ENCODE measurements around the gene SRC. TPM values are rescaled to one million over a fixed set of nuclear protein-coding genes. Genes with fewer than 3 reads are reported as not detected.

The SRC gene
- total RNA-seq, 3 donors from 2014 or later = 2.8 to 4.7 (median 3.8) TPM

GRCh38 chr20:37325206-37325605, 20.7 kb upstream of the SRC start:
- DNase-seq (no peak), ATAC-seq (no peak)
- H3K4me1 Mint-ChIP-seq (ENCODE audit: low read depth) = no peaks in the 10 kb centered on the region
- no peaks in the 10 kb centered on the region for H3K27me3 Mint-ChIP-seq (ENCODE audit: low read depth)
- no peaks in the 10 kb centered on the region for H3K36me3 Mint-ChIP-seq (ENCODE audit: insufficient read depth)
- H3K4me3 Mint-ChIP-seq = no peak overlapping the region
- no peaks in the 10 kb centered on the region for H3K9me3 Mint-ChIP-seq

GRCh38 chr20:37326666-37327065, 19.3 kb upstream of the SRC start:
- no peak for DNase-seq
- Mint-ChIP-seq H3K4me1 (ENCODE audit: low read depth) (no peaks in the 10 kb centered on the region), H3K9me3 (no peaks in the 10 kb centered on the region), H3K27me3 (ENCODE audit: low read depth) (no peaks in the 10 kb centered on the region), H3K4me3 (no peak overlapping the region), H3K36me3 (ENCODE audit: insufficient read depth) (no peaks in the 10 kb centered on the region)
- ATAC-seq = no peak

GRCh38 chr20:37327748-37328147, 18.2 kb upstream of the SRC start:
- Mint-ChIP-seq H3K4me1 (ENCODE audit: low read depth) (no peaks in the 10 kb centered on the region), H3K27me3 (ENCODE audit: low read depth) (no peaks in the 10 kb centered on the region), H3K9me3 (no peaks in the 10 kb centered on the region), H3K4me3 (no peak overlapping the region), H3K36me3 (ENCODE audit: insufficient read depth) (no peaks in the 10 kb centered on the region)
- no peak for DNase-seq
- ATAC-seq = no peak

GRCh38 chr20:37328149-37328945, 17.6 kb upstream of the SRC start:
- DNase-seq (no peak), ATAC-seq (no peak)
- H3K4me1 Mint-ChIP-seq (ENCODE audit: low read depth) = no peaks in the 10 kb centered on the region
- H3K4me3 Mint-ChIP-seq = no peak overlapping the region
- H3K36me3 Mint-ChIP-seq (ENCODE audit: insufficient read depth) = no peaks in the 10 kb centered on the region
- no peaks in the 10 kb centered on the region for H3K9me3 Mint-ChIP-seq
- H3K27me3 Mint-ChIP-seq (ENCODE audit: low read depth) = no peaks in the 10 kb centered on the region

- no peak for ATAC-seq
- Mint-ChIP-seq H3K36me3 (ENCODE audit: insufficient read depth) (no peaks in the 10 kb centered on the region), H3K9me3 (no peaks in the 10 kb centered on the region), H3K4me1 (ENCODE audit: low read depth) (no peaks in the 10 kb centered on the region), H3K27me3 (ENCODE audit: low read depth) (no peaks in the 10 kb centered on the region), H3K4me3 (no peak overlapping the region)
- no peak for DNase-seq
These were observed 16.3 kb upstream of the SRC start for GRCh38 chr20:37329481-37330165.

- DNase-seq (no peak), ATAC-seq (no peak)
- Mint-ChIP-seq H3K4me3 (no peak overlapping the region), H3K36me3 (ENCODE audit: insufficient read depth) (no peaks in the 10 kb centered on the region), H3K27me3 (ENCODE audit: low read depth) (no peaks in the 10 kb centered on the region), H3K9me3 (no peaks in the 10 kb centered on the region), H3K4me1 (ENCODE audit: low read depth) (no peaks in the 10 kb centered on the region)
These were observed 15.6 kb upstream of the SRC start for GRCh38 chr20:37330316-37330715.

GRCh38 chr20:37331060-37331857, 14.7 kb upstream of the SRC start:
- Mint-ChIP-seq H3K36me3 (ENCODE audit: insufficient read depth) (no peaks in the 10 kb centered on the region), H3K4me3 (no peak overlapping the region), H3K27me3 (ENCODE audit: low read depth) (no peaks in the 10 kb centered on the region), H3K4me1 (ENCODE audit: low read depth) (peaks cover 8% of the 10 kb centered on the region), H3K9me3 (no peaks in the 10 kb centered on the region)
- ATAC-seq (no peak), DNase-seq (no peak)

GRCh38 chr20:37333130-37333847, 12.7 kb upstream of the SRC start:
- Mint-ChIP-seq H3K9me3 (no peaks in the 10 kb centered on the region), H3K27me3 (ENCODE audit: low read depth) (no peaks in the 10 kb centered on the region)
- ATAC-seq = no peak

GRCh38 chr20:37333848-37334318, 12.1 kb upstream of the SRC start:
- Mint-ChIP-seq H3K36me3 (ENCODE audit: insufficient read depth) (no peaks in the 10 kb centered on the region), H3K4me3 (no peak overlapping the region), H3K27me3 (ENCODE audit: low read depth) (no peaks in the 10 kb centered on the region), H3K4me1 (ENCODE audit: low read depth) (peaks cover 19% of the 10 kb centered on the region), H3K9me3 (no peaks in the 10 kb centered on the region)
- no peak for ATAC-seq
- no peak for DNase-seq

More at GRCh38 chr20:37333130-37333847, 12.7 kb upstream of the SRC start:
- peaks cover 19% of the 10 kb centered on the region for H3K4me1 Mint-ChIP-seq (ENCODE audit: low read depth)
- no peaks in the 10 kb centered on the region for H3K36me3 Mint-ChIP-seq (ENCODE audit: insufficient read depth)
- no peak for DNase-seq
- no peak overlapping the region for H3K4me3 Mint-ChIP-seq

GRCh38 chr20:37334450-37334849, 11.5 kb upstream of the SRC start:
- Mint-ChIP-seq H3K36me3 (ENCODE audit: insufficient read depth) (no peaks in the 10 kb centered on the region), H3K9me3 (no peaks in the 10 kb centered on the region), H3K4me3 (no peak overlapping the region), H3K4me1 (ENCODE audit: low read depth) (peaks cover 19% of the 10 kb centered on the region), H3K27me3 (ENCODE audit: low read depth) (no peaks in the 10 kb centered on the region)
- DNase-seq (no peak), ATAC-seq (no peak)

- H3K9me3 Mint-ChIP-seq = no peaks in the 10 kb centered on the region
- ATAC-seq = peak in 1 of 2 donors; percentile 15
- peak overlapping the region; percentile 24 for H3K4me3 Mint-ChIP-seq
- no peak for DNase-seq
- H3K4me1 Mint-ChIP-seq (ENCODE audit: low read depth) = peaks cover 19% of the 10 kb centered on the region
- H3K27me3 Mint-ChIP-seq (ENCODE audit: low read depth) = no peaks in the 10 kb centered on the region
- H3K36me3 Mint-ChIP-seq (ENCODE audit: insufficient read depth) = no peaks in the 10 kb centered on the region
These were observed 10.1 kb upstream of the SRC start for GRCh38 chr20:37335642-37336368.

- ATAC-seq = peak; percentile 81 to 87
These were observed 9.4 kb upstream of the SRC start for GRCh38 chr20:37336369-37337207.

More at GRCh38 chr20:37336369-37337207, 9.4 kb upstream of the SRC start:
- Mint-ChIP-seq H3K4me3 (peak overlapping the region; percentile 24), H3K36me3 (ENCODE audit: insufficient read depth) (no peaks in the 10 kb centered on the region), H3K27me3 (ENCODE audit: low read depth) (no peaks in the 10 kb centered on the region), H3K4me1 (ENCODE audit: low read depth) (peaks cover 19% of the 10 kb centered on the region), H3K9me3 (no peaks in the 10 kb centered on the region)
- DNase-seq = peak; percentile 20
